ENCODE measurements around the gene ASIC4. TPM values are rescaled to one million over a fixed set of nuclear protein-coding genes. Genes with fewer than 3 reads are reported as not detected.

The ASIC4 gene
- total and polyA plus RNA-seq, 2 of the 13 experiments (the other 11 are each of a cell fraction or from before 2014, with no cell fraction given) = 0.03 TPM; not detected in 1

GRCh38 chr2:219526320-219527075 lies 12.2 kb downstream of the ASIC4 start:
- POLR2A ChIA-PET = interaction anchor here (0.7 to 1.5 kb wide), 3 partner anchors 16 to 139 kb away, joined by 3 to 5 read pairs (median 3); partner anchors contain the start of gene DNPEP
- Histone ChIP-seq H3K9ac (ENCODE audit: insufficient read depth, low read depth, low read length) (no peak overlapping the region), H2AFZ (ENCODE audit: low read length) (no peak overlapping the region), H3K4me1 (ENCODE audit: insufficient read depth, low read length) (peaks cover 25% of the 10 kb centered on the region), H3K27me3 (ENCODE audit: control insufficient read depth in 1 of 2, insufficient read depth in 2 of 2, low read length in 2 of 2) (peaks cover 24 to 93% of the 10 kb centered on the region in 2 experiments), H3K79me2 (ENCODE audit: insufficient read depth, low read length) (no peaks in the 10 kb centered on the region), H4K20me1 (ENCODE audit: insufficient read depth, low read length) (no peaks in the 10 kb centered on the region), H3K9me3 (ENCODE audit: low read length) (no peaks in the 10 kb centered on the region), H3K4me2 (ENCODE audit: low read depth, low read length) (no peak overlapping the region), H3K27ac (ENCODE audit: extremely low read length, insufficient read depth, low read length) (no peak overlapping the region), H3K4me3 (replicated peaks in 1 of 3; ENCODE audit: insufficient read depth in 1 of 3, low read depth in 2 of 3, low read length in 3 of 3) (no peak overlapping the region), H3K36me3 (replicated peaks in 1 of 2; ENCODE audit: control insufficient read depth in 1 of 2, insufficient read depth in 2 of 2, low read length in 2 of 2) (no peaks in the 10 kb centered on the region)
- BruUV-seq (replicated peaks) = no TSS peak
- CTCF ChIA-PET (ENCODE audit: low intra/inter-chr PET ratio, low total read pairs) = no interaction called here
- ATAC-seq (no peak), FAIRE-seq (no peak), DNase-seq (ENCODE audit: low spot score) (no peak)
- TF ChIP-seq POLR2G (IDR thresholded peaks at IDR 0.05; ENCODE audit: low read depth, low read length) = no peak
- no peak for TF ChIP-seq ZNF446 (CRISPR knock-in tag; IDR thresholded peaks at IDR 0.05)
- TF ChIP-seq ZNF331 (CRISPR knock-in tag; IDR thresholded peaks at IDR 0.05) = no peak
- 0 out of 2 replicates have a peak, but pooled peaks have one; percentile 34 for TF ChIP-seq MTF2 (CRISPR knock-in tag; IDR thresholded peaks at IDR 0.05; ENCODE audit: borderline replicate concordance)
- intact Hi-C loops (cut with micrococcal nuclease; ENCODE audit: unreplicated experiment) = no loop called here
- 6% methylated on average over 10 of the region's 11 CpGs for WGBS (ENCODE audit: low lambda C conversion rate)
- in situ Hi-C loops (cut with HindIII; ENCODE audit: extremely low pct_ligation_motif_present, low pct_unique_long_range_greater_than_20kb) = loop anchor here (10.0 kb wide), 1 partner anchor 52 kb away; no protein-coding TSS in a partner anchor

DNA sequence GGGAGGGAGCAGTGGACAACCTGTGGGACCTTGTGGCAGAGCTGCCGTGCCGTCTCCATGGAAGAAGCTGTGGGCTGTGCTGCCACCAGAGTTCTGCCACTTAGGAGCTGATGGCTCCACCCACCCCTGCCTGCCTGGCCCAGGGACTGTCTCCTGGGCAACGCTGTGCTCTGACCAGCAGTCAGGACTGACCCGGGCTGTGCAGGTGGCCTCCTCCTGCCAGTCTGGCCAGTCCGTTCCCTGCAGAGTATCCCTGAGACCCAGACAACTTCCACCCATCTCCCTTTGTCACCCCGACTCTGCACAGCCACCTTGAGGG lies 12.8 kb downstream of the ASIC4 start:
- Histone ChIP-seq H3K36me3 (replicated peaks in 1 of 2; ENCODE audit: control insufficient read depth in 1 of 2, insufficient read depth in 2 of 2, low read length in 2 of 2) (no peaks in the 10 kb centered on the region), H3K9me3 (ENCODE audit: low read length) (no peaks in the 10 kb centered on the region), H4K20me1 (ENCODE audit: insufficient read depth, low read length) (no peaks in the 10 kb centered on the region), H3K4me3 (replicated peaks in 1 of 3; ENCODE audit: insufficient read depth in 1 of 3, low read depth in 2 of 3, low read length in 3 of 3) (no peak overlapping the region), H3K9ac (ENCODE audit: insufficient read depth, low read depth, low read length) (no peak overlapping the region), H3K27ac (ENCODE audit: extremely low read length, insufficient read depth, low read length) (no peak overlapping the region), H2AFZ (ENCODE audit: low read length) (no peak overlapping the region), H3K4me2 (ENCODE audit: low read depth, low read length) (no peak overlapping the region), H3K4me1 (ENCODE audit: insufficient read depth, low read length) (peaks cover 20% of the 10 kb centered on the region), H3K27me3 (ENCODE audit: control insufficient read depth in 1 of 2, insufficient read depth in 2 of 2, low read length in 2 of 2) (peaks cover 29 to 93% of the 10 kb centered on the region in 2 experiments), H3K79me2 (ENCODE audit: insufficient read depth, low read length) (no peaks in the 10 kb centered on the region)
- CTCF ChIA-PET (ENCODE audit: low intra/inter-chr PET ratio, low total read pairs) = no interaction called here
- peak; percentile 12 for ATAC-seq
- no peak for FAIRE-seq
- BruUV-seq (replicated peaks) = no TSS peak
- 0 out of 2 replicates have a peak, but pooled peaks have one; percentile 32 for TF ChIP-seq MXD1 (CRISPR knock-in tag; IDR thresholded peaks at IDR 0.05)
- TF ChIP-seq HNRNPL (IDR thresholded peaks at IDR 0.05; ENCODE audit: low read depth, low read length) = 0 out of 2 replicates have a peak, but pooled peaks have one; percentile 52
- 0 out of 2 replicates have a peak, but pooled peaks have one; percentile 7 for TF ChIP-seq HNF4A (CRISPR knock-in tag; IDR thresholded peaks at IDR 0.05)
- TF ChIP-seq ZNF737 (CRISPR knock-in tag; IDR thresholded peaks at IDR 0.05; ENCODE audit: borderline replicate concordance) = no peak
- WGBS (ENCODE audit: low lambda C conversion rate) = 0% methylated on average over 6 of the region's 6 CpGs
- intact Hi-C loops (cut with micrococcal nuclease; ENCODE audit: unreplicated experiment) = no loop called here
- in situ Hi-C loops (cut with HindIII; ENCODE audit: extremely low pct_ligation_motif_present, low pct_unique_long_range_greater_than_20kb) = loop anchor here (10.0 kb wide), 1 partner anchor 52 kb away; no protein-coding TSS in a partner anchor
- POLR2A ChIA-PET = interaction anchor here (0.7 to 1.5 kb wide), 3 partner anchors 17 to 139 kb away, joined by 3 to 5 read pairs (median 3); partner anchors contain the start of gene DNPEP
- DNase-seq (ENCODE audit: low spot score) = no peak

Data from HepG2 (cell line).